Right lobe of liver (tissue), 4 donors: ENCODE results near the gene PDCL3.

Experiments used
- POLR2A ChIP-seq: fragments of 450-650 bp; IDR thresholded peaks from one replicate; pipeline ENCODE4 v1.6.1; 2017; ENCODE audit warnings: antibody characterized with exemption, mild to moderate bottlenecking
- TF ChIP-seq, protein P1 (sequence below), 4 donors: fragments of 200-600 bp in 3 of 4; fragments of 450-650 bp in 1 of 4; IDR thresholded peaks; one replicate each; pipeline versions ENCODE4 v1.5.1 to v1.8.0; 2016 to 2022; ENCODE audit warnings: antibody characterized with exemption in 4 of 4, mild to moderate bottlenecking in 2 of 4
- donor health status: DM: no; HTN: no; CAD: no.
- donor health status: DM: no; HTN: no; CAD: no.
- donor health status: DM: no; HTN: yes; CAD: no.

GRCh38 chr2:100551303-100551702 lies 11.5 kb upstream of the PDCL3 start:
- TF ChIP-seq, protein P1, sequence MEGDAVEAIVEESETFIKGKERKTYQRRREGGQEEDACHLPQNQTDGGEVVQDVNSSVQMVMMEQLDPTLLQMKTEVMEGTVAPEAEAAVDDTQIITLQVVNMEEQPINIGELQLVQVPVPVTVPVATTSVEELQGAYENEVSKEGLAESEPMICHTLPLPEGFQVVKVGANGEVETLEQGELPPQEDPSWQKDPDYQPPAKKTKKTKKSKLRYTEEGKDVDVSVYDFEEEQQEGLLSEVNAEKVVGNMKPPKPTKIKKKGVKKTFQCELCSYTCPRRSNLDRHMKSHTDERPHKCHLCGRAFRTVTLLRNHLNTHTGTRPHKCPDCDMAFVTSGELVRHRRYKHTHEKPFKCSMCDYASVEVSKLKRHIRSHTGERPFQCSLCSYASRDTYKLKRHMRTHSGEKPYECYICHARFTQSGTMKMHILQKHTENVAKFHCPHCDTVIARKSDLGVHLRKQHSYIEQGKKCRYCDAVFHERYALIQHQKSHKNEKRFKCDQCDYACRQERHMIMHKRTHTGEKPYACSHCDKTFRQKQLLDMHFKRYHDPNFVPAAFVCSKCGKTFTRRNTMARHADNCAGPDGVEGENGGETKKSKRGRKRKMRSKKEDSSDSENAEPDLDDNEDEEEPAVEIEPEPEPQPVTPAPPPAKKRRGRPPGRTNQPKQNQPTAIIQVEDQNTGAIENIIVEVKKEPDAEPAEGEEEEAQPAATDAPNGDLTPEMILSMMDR (IDR thresholded peaks at IDR 0.05), result no peak
- no peak for TF ChIP-seq POLR2A
